Heart left ventricle (tissue), 16 donors: ENCODE results near the gene CCDC178. TPM values are rescaled to one million over a fixed set of nuclear protein-coding genes. Genes with fewer than 3 reads are reported as not detected.

ENCODE experiments used
- ATAC-seq, 4 donors: fragments of 200-7000 bp; cut with Tn5 transposase; one replicate each; pipeline ENCODE4 v1.9.1; 2020 to 2022; ENCODE audit warnings: moderate library complexity in 4 of 4, mild to moderate bottlenecking in 3 of 4, moderate number of reproducible peaks in 1 of 4
- DNase-seq, 5 donors: peaks; one replicate each; pipeline ENCODE4 v3.0.0-alpha.2; 2020
- H3K27ac ChIP-seq, 12 donors: fragments of 200-600 bp; sonication (generic) in 4 of 12; one replicate each; pipeline versions ENCODE4 v1.5.0 to v1.8.0; 2016 to 2022; ENCODE audit warnings: mild to moderate bottlenecking in 2 of 12
- H3K27me3 ChIP-seq, 9 donors: fragments of 200-600 bp; sonication (generic) in 2 of 9; one replicate each; pipeline versions ENCODE4 v1.5.1 to v1.8.0; 2016 to 2022; ENCODE audit warnings: mild to moderate bottlenecking in 3 of 9
- H3K36me3 ChIP-seq, 9 donors: fragments of 200-600 bp; sonication (generic) in 2 of 9; one replicate each; pipeline versions ENCODE4 v1.5.0 to v1.8.0; 2018 to 2022; ENCODE audit warnings: mild to moderate bottlenecking in 2 of 9
- H3K4me1 ChIP-seq, 12 donors: fragments of 200-600 bp; sonication (generic) in 4 of 12; one replicate each; pipeline versions ENCODE4 v1.5.0 to v1.8.0; 2016 to 2022; ENCODE audit warnings: mild to moderate bottlenecking in 3 of 12
- H3K4me3 ChIP-seq, 12 donors: fragments of 200-600 bp; sonication (generic) in 4 of 12; one replicate each; pipeline versions ENCODE4 v1.5.0 to v1.8.0; 2017 to 2022; ENCODE audit warnings: mild to moderate bottlenecking in 9 of 12, moderate library complexity in 4 of 12
- H3K9me3 ChIP-seq, 12 donors: fragments of 200-600 bp; sonication (generic) in 4 of 12; one replicate each; pipeline versions ENCODE4 v1.5.0 to v1.8.0; 2016 to 2022; ENCODE audit warnings: mild to moderate bottlenecking in 1 of 12
- CTCF ChIP-seq, 12 donors: fragments of 200-600 bp; sonication (generic) in 4 of 12; IDR thresholded peaks; one replicate each; pipeline versions ENCODE4 v1.5.0 to v1.8.0; 2018 to 2022; ENCODE audit warnings: antibody characterized with exemption in 12 of 12, mild to moderate bottlenecking in 5 of 12
- POLR2A ChIP-seq, 2 donors: fragments of 450-650 bp; IDR thresholded peaks; one replicate each; pipeline ENCODE4 v1.6.1; 2017; ENCODE audit warnings: antibody characterized with exemption in 2 of 2, mild to moderate bottlenecking in 2 of 2, moderate library complexity in 2 of 2
- WGBS, 4 donors: extraction: QIAGEN DNeasy Blood & Tissue Kit in 2 of 4; methylation state at CpG; one replicate each; pipeline versions ENCODE4 v1.1.5 to v1.1.7; 2013 to 2018; 5-methylcytosine and 5-hydroxymethylcytosine counted together
- intact Hi-C, 10 donors: fragments of 100-400 bp; cut with DNase I; formaldehyde crosslinking; loops; one replicate each; pipeline versions ENCODE4 v1.11.1 to v1.14.2; 2022
- polyA plus RNA-seq, 2 donors: library from polyadenylated mRNA; stranded (reverse); fragments of 200-250 nt; gene quantifications; one replicate each; pipeline ENCODE4 v1.2.3, GENCODE V29; 2013
- total RNA-seq, 9 donors: library from RNA; depleted of rRNA in 2 of 9; stranded (reverse); fragments of >200 nt in 2 of 9; fragmentation: NEBNext Ultra II Directional in 3 of 9; extraction: Animal tissue kit (Norgen Biotek cat#: 25700) in 3 of 9; gene quantifications; one replicate each; pipeline versions ENCODE4 v1.1.0 to v1.2.4, GENCODE V29; 2016 to 2023
- donor health status: ischemic (EF 13 %, LVEDD 7.1; RV severe dilation, severe dysfunction).
- donor health status: healthy with polysubstance abuse.
- donor health status: DM: no; HTN: yes; CAD: no.
- donor health status: DM: no; HTN: no; CAD: no.
- donor health status: ischemic (EF 25% LVEDD 6.9; RV normal size, moderate dysfunction).
- donor health status: ischemic (EF 25% LVEDD 5.7; RV mildly dilated, moderate dysfunction).
- donor health status: healthy.
- donor health status: DM: yes; HTN: yes; CAD: no.
- donor health status: ischemic (EF 35%, LVEDD 5.7; RV mildly dilated, moderate dysfunction).
- donor health status: nonischemic (EF 11% LVEDD 7.7; RV severe dilation, severe dysfunction).
- donor health status: DM: yes; HTN: yes; CAD: no.
- donor health status: PGD.
- donor health status: ischemic (EF 29% LVEDD 5.4; RV normal size, mild dysfunction).
- donor health status: nonischemic (EF 23%, LVEDD 6.1; RV moderate dilation, normal function).

Gene CCDC178
- total and polyA plus RNA-seq, 11 donors = 0.23 to 1.00 (median 0.41) TPM; not detected in 3

GRCh38 chr18:32896776-32897547 is 543.6 kb downstream of the CCDC178 start:
- H3K9me3 ChIP-seq = peaks cover 0 to 17% (median 0%) of the 10 kb centered on the region in 12 donors
- H3K4me1 ChIP-seq = no peaks in the 10 kb centered on the region
- TF ChIP-seq POLR2A (IDR thresholded peaks at IDR 0.05) (no peak), CTCF (IDR thresholded peaks at IDR 0.05) (no peak)
- 52 to 64% (median 58%) methylated on average over 4 of the region's 4 CpGs for WGBS, 4 donors
- no peak overlapping the region for H3K4me3 ChIP-seq
- no peaks in the 10 kb centered on the region for H3K36me3 ChIP-seq
- no peaks in the 10 kb centered on the region for H3K27me3 ChIP-seq
- intact Hi-C loops = no loop called here
- ATAC-seq (no peak), DNase-seq (no peak)
- no peak overlapping the region for H3K27ac ChIP-seq

- ATAC-seq (no peak), DNase-seq (no peak)
- 76 to 78% (median 77%) methylated on average over 7 of the region's 7 CpGs for WGBS, 4 donors
- no peak for TF ChIP-seq CTCF (IDR thresholded peaks at IDR 0.05)
- no peak for TF ChIP-seq POLR2A (IDR thresholded peaks at IDR 0.05)
- no peak overlapping the region for H3K4me3 ChIP-seq
- no peaks in the 10 kb centered on the region for H3K27me3 ChIP-seq
- H3K36me3 ChIP-seq = no peaks in the 10 kb centered on the region
- H3K9me3 ChIP-seq = peaks cover 0 to 17% (median 0%) of the 10 kb centered on the region in 12 donors
- no peaks in the 10 kb centered on the region for H3K4me1 ChIP-seq
- intact Hi-C loops = no loop called here
- no peak overlapping the region for H3K27ac ChIP-seq
Measured at GRCh38 chr18:32893915-32894314, 546.6 kb downstream of the CCDC178 start.

GRCh38 chr18:32891797-32892196 is 548.7 kb downstream of the CCDC178 start:
- no peaks in the 10 kb centered on the region for H3K27me3 ChIP-seq
- DNase-seq (no peak), ATAC-seq (no peak)
- no peak overlapping the region for H3K4me3 ChIP-seq
- no peak for TF ChIP-seq CTCF (IDR thresholded peaks at IDR 0.05)
- no peak for TF ChIP-seq POLR2A (IDR thresholded peaks at IDR 0.05)
- WGBS, 4 donors = 75 to 84% (median 83%) methylated on average over 3 of the region's 3 CpGs
- no peaks in the 10 kb centered on the region for H3K36me3 ChIP-seq
- no peak overlapping the region for H3K27ac ChIP-seq
- H3K4me1 ChIP-seq = no peaks in the 10 kb centered on the region
- intact Hi-C loops = no loop called here
- H3K9me3 ChIP-seq = peaks cover 0 to 7% (median 0%) of the 10 kb centered on the region in 12 donors

GRCh38 chr18:32891130-32891529 is 549.4 kb downstream of the CCDC178 start:
- H3K27me3 ChIP-seq = no peaks in the 10 kb centered on the region
- ATAC-seq (no peak), DNase-seq (no peak)
- no peak overlapping the region for H3K27ac ChIP-seq
- TF ChIP-seq POLR2A (IDR thresholded peaks at IDR 0.05) = no peak
- TF ChIP-seq CTCF (IDR thresholded peaks at IDR 0.05) = no peak
- intact Hi-C loops = no loop called here
- H3K4me3 ChIP-seq = no peak overlapping the region
- H3K4me1 ChIP-seq = no peaks in the 10 kb centered on the region
- 79 to 93% (median 82%) methylated on average over 2 of the region's 2 CpGs for WGBS, 4 donors
- H3K9me3 ChIP-seq = no peaks in the 10 kb centered on the region
- H3K36me3 ChIP-seq = no peaks in the 10 kb centered on the region
